Stimulated activated naive CD4-positive, alpha-beta T cell treated with Interleukin-2 at 50 U/mL for 16 hours (primary cell): ENCODE measurements around the gene UGT1A6.

Source experiments
- DNase-seq: peaks from one replicate; lab custom pipeline; 2025; lab: John Stamatoyannopoulos, UW

The UGT1A6 gene

GRCh38 chr2:233801357-233802131, 108.9 kb downstream of the UGT1A6 start:
- no peak for DNase-seq

- DNase-seq, result no peak
Observed at GRCh38 chr2:233802132-233802815, 109.6 kb downstream of the UGT1A6 start.

GRCh38 chr2:233803292-233803911, 110.7 kb downstream of the UGT1A6 start:
- no peak for DNase-seq

- DNase-seq, result no peak
Observed at GRCh38 chr2:233803994-233804393, 111.3 kb downstream of the UGT1A6 start.

- no peak for DNase-seq
Observed at GRCh38 chr2:233807215-233807865, 114.7 kb downstream of the UGT1A6 start.

- DNase-seq, result no peak
Observed at GRCh38 chr2:233807966-233808935, 115.6 kb downstream of the UGT1A6 start.

- DNase-seq, result no peak
Observed at GRCh38 chr2:233810385-233810784, 117.7 kb downstream of the UGT1A6 start.

- DNase-seq, result no peak
Observed at GRCh38 chr2:233811087-233811486, 118.4 kb downstream of the UGT1A6 start.

- no peak for DNase-seq
Observed at GRCh38 chr2:233811732-233812131, 119.0 kb downstream of the UGT1A6 start.

GRCh38 chr2:233813236-233814055, 120.8 kb downstream of the UGT1A6 start:
- no peak for DNase-seq

GRCh38 chr2:233814056-233814835, 121.6 kb downstream of the UGT1A6 start:
- DNase-seq, result no peak

- DNase-seq, result no peak
Observed at GRCh38 chr2:233815861-233816260, 123.2 kb downstream of the UGT1A6 start.

- no peak for DNase-seq
Observed at GRCh38 chr2:233816334-233816733, 123.6 kb downstream of the UGT1A6 start.

GRCh38 chr2:233816771-233817170, 124.1 kb downstream of the UGT1A6 start:
- DNase-seq, result no peak

- DNase-seq, result no peak
Observed at GRCh38 chr2:233817361-233817911, 124.7 kb downstream of the UGT1A6 start.

- no peak for DNase-seq
Observed at GRCh38 chr2:233817995-233818638, 125.4 kb downstream of the UGT1A6 start.

GRCh38 chr2:233818639-233819621, 126.2 kb downstream of the UGT1A6 start:
- no peak for DNase-seq
